Neural cell (in vitro differentiated cells): ENCODE results near the gene TRMT44. TPM values are rescaled to one million over a fixed set of nuclear protein-coding genes. Genes with fewer than 3 reads are reported as not detected.

Source experiments
- H2AFZ ChIP-seq: fragments of 200-600, 300-800 bp; sonication (generic), shearing (Covaris generic); 2 replicates; pipeline ENCODE4 v1.6.0; 2014; ENCODE audit warnings: low read depth, mild to moderate bottlenecking, antibody characterized with exemption, low read length, moderate library complexity
- H3F3A ChIP-seq: fragments of 200-600 bp; shearing (Covaris generic); 2 replicates; pipeline ENCODE4 v1.6.1; 2016; ENCODE audit warnings: mild to moderate bottlenecking, moderate library complexity, mixed read lengths, antibody characterized with exemption, low read length; ENCODE audit not compliant: insufficient read depth, poor library complexity, severe bottlenecking
- H3K27ac ChIP-seq: fragments of 200-600, 300-800 bp; sonication (generic), shearing (Covaris generic); 2 replicates; pipeline ENCODE4 v1.5.1; 2014; ENCODE audit warnings: mild to moderate bottlenecking, low read length, moderate library complexity
- H3K27me3 ChIP-seq: fragments of 300-800, 200-600 bp; sonication (generic), shearing (Covaris generic); 2 replicates; pipeline ENCODE4 v1.6.0; 2014; ENCODE audit warnings: mild to moderate bottlenecking, low read depth, low read length, moderate library complexity; ENCODE audit not compliant: insufficient read depth
- H3K36me3 ChIP-seq: fragments of 300-800, 200-600 bp; sonication (generic), shearing (Covaris generic); 2 replicates; pipeline ENCODE4 v1.5.1; 2014; ENCODE audit warnings: mild to moderate bottlenecking, antibody characterized with exemption, low read length, moderate library complexity; ENCODE audit not compliant: insufficient read depth
- H3K4me2 ChIP-seq: fragments of 300-800, 200-600 bp; sonication (generic), shearing (Covaris generic); 2 replicates; pipeline ENCODE4 v1.6.0; 2014; ENCODE audit warnings: mild to moderate bottlenecking, low read length
- H3K4me3 ChIP-seq: fragments of 300-800, 200-600 bp; sonication (generic), shearing (Covaris generic); 2 replicates; pipeline ENCODE4 v1.5.1; 2014; ENCODE audit warnings: mild to moderate bottlenecking, low read length, moderate library complexity
- H3K79me2 ChIP-seq: fragments of 200-600 bp; shearing (Covaris generic); replicated peaks from 2 replicates; pipeline ENCODE4 v1.6.0; 2014; ENCODE audit warnings: mild to moderate bottlenecking, low read length, moderate library complexity; ENCODE audit not compliant: insufficient read depth
- H3K9ac ChIP-seq: fragments of 300-800, 200-600 bp; sonication (generic), shearing (Covaris generic); 2 replicates; pipeline ENCODE4 v1.6.1; 2016; ENCODE audit warnings: mild to moderate bottlenecking, low read length, mixed read lengths
- H3K9me2 ChIP-seq: fragments of 200-600 bp; shearing (Covaris generic); 2 replicates; pipeline ENCODE4 v1.6.1; 2016; ENCODE audit warnings: mild to moderate bottlenecking, low read length, mixed read lengths; ENCODE audit not compliant: insufficient read depth
- H3K9me3 ChIP-seq: fragments of 200-600, 300-800 bp; sonication (generic), shearing (Covaris generic); 2 replicates; pipeline ENCODE4 v1.6.1; 2016; ENCODE audit warnings: mild to moderate bottlenecking, mixed run types, low read length, moderate library complexity, mixed read lengths
- H4K20me1 ChIP-seq: fragments of 200-600 bp; shearing (Covaris generic); 2 replicates; pipeline ENCODE4 v1.6.1; 2016; ENCODE audit warnings: mild to moderate bottlenecking, mixed run types; ENCODE audit not compliant: insufficient read depth
- EP300 ChIP-seq: fragments of 450-650 bp; conservative IDR thresholded peaks from 2 replicates; pipeline ENCODE4 v1.6.1; 2014; ENCODE audit warnings: antibody characterized with exemption, mild to moderate bottlenecking, moderate library complexity; ENCODE audit not compliant: poor library complexity, severe bottlenecking
- EZH2 ChIP-seq: fragments of 200-600, 300-800 bp; shearing (Covaris generic), sonication (generic); IDR thresholded peaks from 2 replicates; pipeline ENCODE4 v1.6.1; 2014; ENCODE audit warnings: antibody characterized with exemption, low read length, borderline replicate concordance, mild to moderate bottlenecking; ENCODE audit not compliant: insufficient read depth, poor library complexity, severe bottlenecking
- MXI1 ChIP-seq: fragments of 450-650 bp; conservative IDR thresholded peaks from 2 replicates; pipeline ENCODE4 v1.6.1; 2014; ENCODE audit warnings: antibody characterized with exemption, mild to moderate bottlenecking; ENCODE audit not compliant: poor library complexity, severe bottlenecking
- POLR2AphosphoS5 ChIP-seq: IDR thresholded peaks from 2 replicates; pipeline ENCODE4 v1.6.1; 2012
- RAD21 ChIP-seq: fragments of 450-650 bp; conservative IDR thresholded peaks from 2 replicates; pipeline ENCODE4 v1.6.1; 2014; ENCODE audit warnings: antibody characterized with exemption, mild to moderate bottlenecking, moderate library complexity
- SMC3 ChIP-seq: fragments of 450-650 bp; conservative IDR thresholded peaks from 2 replicates; pipeline ENCODE4 v1.6.1; 2014; ENCODE audit warnings: antibody characterized with exemption, mild to moderate bottlenecking, moderate library complexity; ENCODE audit not compliant: poor library complexity
- TAF1 ChIP-seq: IDR thresholded peaks from 2 replicates; pipeline ENCODE4 v1.6.1; 2012; ENCODE audit warnings: low read depth
- polyA plus RNA-seq: library from polyadenylated mRNA; depleted of rRNA; stranded (reverse); fragments of >200 nt; gene quantifications from 2 replicates; pipeline ENCODE4 v1.2.3, GENCODE V29; 2014
- TF ChIP-seq, protein P1 (sequence below): fragments of 450-650 bp; IDR thresholded peaks from 2 replicates; pipeline ENCODE4 v1.5.1; 2014; ENCODE audit warnings: antibody characterized with exemption, mild to moderate bottlenecking, moderate library complexity; ENCODE audit not compliant: poor library complexity, severe bottlenecking
- TF ChIP-seq, protein P2 (sequence below): IDR thresholded peaks from 2 replicates; pipeline ENCODE4 v1.6.1; 2012; ENCODE audit warnings: borderline replicate concordance

Gene TRMT44
- polyA plus RNA-seq, 1 donor from 2014 or later, result 20.6 TPM

DNA sequence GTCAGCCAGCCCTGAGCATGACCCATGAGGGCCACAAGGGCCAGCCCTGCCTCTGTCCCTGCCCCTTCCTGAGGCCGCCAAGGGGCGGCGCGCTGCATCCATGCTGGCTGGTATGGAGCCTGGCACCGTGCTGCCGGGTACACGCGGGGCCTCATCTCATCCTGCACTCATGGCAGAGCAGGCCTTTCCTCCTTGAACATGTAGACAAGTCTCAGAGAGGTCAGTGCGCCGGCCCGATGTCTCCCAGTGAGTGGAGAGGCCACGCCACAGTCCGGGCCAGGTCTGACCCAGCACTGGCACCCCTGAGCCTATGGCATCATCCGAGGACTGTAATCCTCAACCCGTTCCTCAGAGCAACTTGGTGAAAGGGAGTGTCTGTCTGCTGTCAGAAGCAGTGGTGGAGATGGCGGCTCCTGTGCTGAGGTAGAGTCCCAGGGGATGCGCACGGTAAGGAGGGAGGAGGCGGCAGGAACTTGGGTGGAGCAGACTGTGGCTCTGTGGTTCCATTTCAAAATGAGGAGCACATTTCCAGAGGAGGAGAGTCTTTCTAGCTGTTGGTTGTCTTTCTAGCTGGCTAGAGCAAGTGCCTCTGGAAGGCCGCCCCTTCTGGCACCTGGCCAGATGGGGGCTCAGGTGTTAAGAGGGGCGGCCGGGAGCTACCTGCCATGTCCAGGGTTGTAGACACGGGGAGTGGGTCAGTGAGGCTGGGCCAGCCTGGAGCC is 32.8 kb downstream of the TRMT44 start:
- Histone ChIP-seq H4K20me1 (no peaks in the 10 kb centered on the region), H3K9me2 (no peaks in the 10 kb centered on the region), H3K36me3 (no peaks in the 10 kb centered on the region), H3K4me2 (no peak overlapping the region), H3K9ac (no peak overlapping the region), H3K4me3 (no peak overlapping the region), H3F3A (no peaks in the 10 kb centered on the region), H3K27ac (no peak overlapping the region), H3K79me2 (no peaks in the 10 kb centered on the region), H3K27me3 (no peaks in the 10 kb centered on the region), H3K9me3 (no peaks in the 10 kb centered on the region), H2AFZ (no peak overlapping the region)
- no peak for TF ChIP-seq RAD21
- no peak for TF ChIP-seq SMC3
- no peak for TF ChIP-seq EP300
- TF ChIP-seq TAF1, result no peak
- TF ChIP-seq, protein P1, sequence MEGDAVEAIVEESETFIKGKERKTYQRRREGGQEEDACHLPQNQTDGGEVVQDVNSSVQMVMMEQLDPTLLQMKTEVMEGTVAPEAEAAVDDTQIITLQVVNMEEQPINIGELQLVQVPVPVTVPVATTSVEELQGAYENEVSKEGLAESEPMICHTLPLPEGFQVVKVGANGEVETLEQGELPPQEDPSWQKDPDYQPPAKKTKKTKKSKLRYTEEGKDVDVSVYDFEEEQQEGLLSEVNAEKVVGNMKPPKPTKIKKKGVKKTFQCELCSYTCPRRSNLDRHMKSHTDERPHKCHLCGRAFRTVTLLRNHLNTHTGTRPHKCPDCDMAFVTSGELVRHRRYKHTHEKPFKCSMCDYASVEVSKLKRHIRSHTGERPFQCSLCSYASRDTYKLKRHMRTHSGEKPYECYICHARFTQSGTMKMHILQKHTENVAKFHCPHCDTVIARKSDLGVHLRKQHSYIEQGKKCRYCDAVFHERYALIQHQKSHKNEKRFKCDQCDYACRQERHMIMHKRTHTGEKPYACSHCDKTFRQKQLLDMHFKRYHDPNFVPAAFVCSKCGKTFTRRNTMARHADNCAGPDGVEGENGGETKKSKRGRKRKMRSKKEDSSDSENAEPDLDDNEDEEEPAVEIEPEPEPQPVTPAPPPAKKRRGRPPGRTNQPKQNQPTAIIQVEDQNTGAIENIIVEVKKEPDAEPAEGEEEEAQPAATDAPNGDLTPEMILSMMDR, result no peak
- no peak for TF ChIP-seq EZH2
- no peak for TF ChIP-seq MXI1

DNA sequence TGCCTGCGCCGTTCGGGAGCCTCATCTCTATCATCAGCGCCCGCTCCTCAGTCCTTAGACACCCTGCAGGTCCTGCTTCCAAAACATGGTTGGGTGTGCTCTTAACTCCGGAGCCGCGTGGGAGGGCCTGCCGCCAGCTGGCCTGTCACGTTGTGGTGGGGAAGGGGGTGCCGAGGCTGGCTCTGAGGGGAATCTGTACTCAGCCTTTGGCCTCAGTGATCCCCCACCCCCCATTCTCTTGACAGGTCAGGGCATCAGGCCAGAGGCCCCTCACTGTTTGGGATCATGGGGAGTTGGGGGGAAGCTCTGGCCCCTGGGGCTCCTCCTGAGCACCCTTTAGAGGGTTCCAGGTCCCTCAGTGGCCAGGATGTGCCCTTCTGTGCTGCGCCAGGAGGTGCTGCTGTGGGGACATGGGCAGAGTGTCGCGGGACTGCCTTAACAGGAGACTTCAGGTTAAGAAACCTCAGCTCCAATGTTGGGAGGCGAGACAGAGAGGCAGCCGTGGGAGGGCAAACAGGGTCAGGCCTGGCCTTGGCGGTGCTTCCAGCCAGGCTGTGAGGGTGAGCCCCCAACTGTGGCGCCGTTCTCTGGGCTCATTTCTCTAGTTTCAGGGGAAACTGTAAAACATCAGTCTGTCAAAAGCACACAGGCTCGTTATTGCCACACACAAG is 33.5 kb downstream of the TRMT44 start:
- Histone ChIP-seq H3K9ac (no peak overlapping the region), H3F3A (no peaks in the 10 kb centered on the region), H4K20me1 (no peaks in the 10 kb centered on the region), H3K4me2 (no peak overlapping the region), H3K79me2 (no peaks in the 10 kb centered on the region), H3K27me3 (no peaks in the 10 kb centered on the region), H3K9me2 (no peaks in the 10 kb centered on the region), H2AFZ (no peak overlapping the region), H3K27ac (no peak overlapping the region), H3K4me3 (no peak overlapping the region), H3K36me3 (no peaks in the 10 kb centered on the region), H3K9me3 (no peaks in the 10 kb centered on the region)
- TF ChIP-seq TAF1, result no peak
- TF ChIP-seq EP300, result no peak
- TF ChIP-seq RAD21, result no peak
- no peak for TF ChIP-seq SMC3
- TF ChIP-seq, protein P2, sequence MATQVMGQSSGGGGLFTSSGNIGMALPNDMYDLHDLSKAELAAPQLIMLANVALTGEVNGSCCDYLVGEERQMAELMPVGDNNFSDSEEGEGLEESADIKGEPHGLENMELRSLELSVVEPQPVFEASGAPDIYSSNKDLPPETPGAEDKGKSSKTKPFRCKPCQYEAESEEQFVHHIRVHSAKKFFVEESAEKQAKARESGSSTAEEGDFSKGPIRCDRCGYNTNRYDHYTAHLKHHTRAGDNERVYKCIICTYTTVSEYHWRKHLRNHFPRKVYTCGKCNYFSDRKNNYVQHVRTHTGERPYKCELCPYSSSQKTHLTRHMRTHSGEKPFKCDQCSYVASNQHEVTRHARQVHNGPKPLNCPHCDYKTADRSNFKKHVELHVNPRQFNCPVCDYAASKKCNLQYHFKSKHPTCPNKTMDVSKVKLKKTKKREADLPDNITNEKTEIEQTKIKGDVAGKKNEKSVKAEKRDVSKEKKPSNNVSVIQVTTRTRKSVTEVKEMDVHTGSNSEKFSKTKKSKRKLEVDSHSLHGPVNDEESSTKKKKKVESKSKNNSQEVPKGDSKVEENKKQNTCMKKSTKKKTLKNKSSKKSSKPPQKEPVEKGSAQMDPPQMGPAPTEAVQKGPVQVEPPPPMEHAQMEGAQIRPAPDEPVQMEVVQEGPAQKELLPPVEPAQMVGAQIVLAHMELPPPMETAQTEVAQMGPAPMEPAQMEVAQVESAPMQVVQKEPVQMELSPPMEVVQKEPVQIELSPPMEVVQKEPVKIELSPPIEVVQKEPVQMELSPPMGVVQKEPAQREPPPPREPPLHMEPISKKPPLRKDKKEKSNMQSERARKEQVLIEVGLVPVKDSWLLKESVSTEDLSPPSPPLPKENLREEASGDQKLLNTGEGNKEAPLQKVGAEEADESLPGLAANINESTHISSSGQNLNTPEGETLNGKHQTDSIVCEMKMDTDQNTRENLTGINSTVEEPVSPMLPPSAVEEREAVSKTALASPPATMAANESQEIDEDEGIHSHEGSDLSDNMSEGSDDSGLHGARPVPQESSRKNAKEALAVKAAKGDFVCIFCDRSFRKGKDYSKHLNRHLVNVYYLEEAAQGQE, result no peak
- no peak for TF ChIP-seq EZH2
- TF ChIP-seq MXI1, result no peak
- TF ChIP-seq, protein P1, result no peak
- TF ChIP-seq POLR2AphosphoS5, result no peak
